GM21717 (cell line): ENCODE measurements around the gene CDC42EP4.

ENCODE experiments used
- ATAC-seq: cut with Tn5 transposase; IDR thresholded peaks from one replicate; pipeline ENCODE4 v1.9.1; 2021; ENCODE audit warnings: mild to moderate bottlenecking, moderate library complexity; ENCODE audit not compliant: unreplicated experiment

The CDC42EP4 gene

GRCh38 chr17:73311781-73312641 is at the start of gene CDC42EP4:
TSS of gene CDC42EP4 (minus strand) at chr17:73312001. CDS start at chr17:73286500, 25,501 bp downstream.
- peak; percentile 91 for ATAC-seq

- no peak for ATAC-seq
Measured at GRCh38 chr17:73360961-73361761, 49.4 kb upstream of the CDC42EP4 start.

GRCh38 chr17:73359987-73360410 is 48.2 kb upstream of the CDC42EP4 start:
- no peak for ATAC-seq

- ATAC-seq, result no peak
Measured at GRCh38 chr17:73359352-73359751, 47.6 kb upstream of the CDC42EP4 start.

GRCh38 chr17:73358668-73359067 is 46.9 kb upstream of the CDC42EP4 start:
- ATAC-seq, result no peak

- no peak for ATAC-seq
Measured at GRCh38 chr17:73357981-73358380, 46.2 kb upstream of the CDC42EP4 start.

- ATAC-seq, result no peak
Measured at GRCh38 chr17:73357318-73357717, 45.5 kb upstream of the CDC42EP4 start.

- ATAC-seq, result no peak
Measured at GRCh38 chr17:73356561-73357170, 44.9 kb upstream of the CDC42EP4 start.

- ATAC-seq, result no peak
Measured at GRCh38 chr17:73354423-73355284, 42.9 kb upstream of the CDC42EP4 start.

GRCh38 chr17:73352261-73352660 is 40.5 kb upstream of the CDC42EP4 start:
- ATAC-seq, result no peak

- ATAC-seq, result no peak
Measured at GRCh38 chr17:73351764-73352163, 40.0 kb upstream of the CDC42EP4 start.

- no peak for ATAC-seq
Measured at GRCh38 chr17:73350864-73351263, 39.1 kb upstream of the CDC42EP4 start.

- no peak for ATAC-seq
Measured at GRCh38 chr17:73349647-73350046, 37.8 kb upstream of the CDC42EP4 start.

- ATAC-seq, result no peak
Measured at GRCh38 chr17:73349138-73349537, 37.3 kb upstream of the CDC42EP4 start.

GRCh38 chr17:73348829-73349095 is 37.0 kb upstream of the CDC42EP4 start:
- no peak for ATAC-seq

- ATAC-seq, result no peak
Measured at GRCh38 chr17:73348018-73348828, 36.4 kb upstream of the CDC42EP4 start.

- ATAC-seq, result no peak
Measured at GRCh38 chr17:73347351-73347750, 35.5 kb upstream of the CDC42EP4 start.

- no peak for ATAC-seq
Measured at GRCh38 chr17:73346501-73347162, 34.8 kb upstream of the CDC42EP4 start.

GRCh38 chr17:73343739-73344454 is 32.1 kb upstream of the CDC42EP4 start:
- no peak for ATAC-seq
